SHP77 treated with DMSO at 0.1 percent for 48 hours (cell line): ENCODE results near the gene TFF3.
A peak's percentile ranks its signal among the peaks of the same experiment; 100 is the strongest.

Experiments
- DNase-seq: peaks from one replicate; lab custom pipeline; 2025; lab: John Stamatoyannopoulos, UW

Gene TFF3, protein sequence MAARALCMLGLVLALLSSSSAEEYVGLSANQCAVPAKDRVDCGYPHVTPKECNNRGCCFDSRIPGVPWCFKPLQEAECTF

DNA sequence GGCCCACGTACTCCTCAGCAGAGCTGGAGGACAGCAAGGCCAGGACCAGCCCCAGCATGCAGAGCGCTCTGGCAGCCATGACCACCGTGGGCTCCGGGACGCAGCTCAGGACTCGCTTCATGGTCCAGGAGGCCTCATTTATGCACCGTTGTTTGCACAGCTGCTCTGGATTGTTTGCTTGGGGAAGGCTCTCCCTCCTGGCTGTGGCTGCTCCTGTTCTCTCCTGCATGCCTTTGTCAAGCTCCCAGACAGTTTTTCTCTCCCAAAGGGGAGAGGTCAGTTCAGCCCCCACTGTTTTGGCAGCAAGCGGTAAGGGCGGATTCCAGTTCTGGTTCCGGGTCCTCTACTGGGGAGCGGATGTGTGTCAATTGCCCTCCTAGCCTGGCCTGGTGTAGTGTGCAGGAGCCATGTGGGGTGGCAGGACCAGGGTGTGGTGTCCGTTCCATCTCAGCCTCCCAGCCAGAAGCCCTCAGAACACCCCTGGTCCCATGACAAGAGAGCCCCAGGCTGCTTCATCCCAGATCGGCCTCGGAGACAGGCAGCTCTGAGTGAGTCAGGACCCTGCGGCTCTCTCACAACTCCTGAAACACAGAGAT lies at the start of gene TFF3:
TFF3 (minus strand) TSS at position 114 of the 596 bp plus-strand sequence; CDS start at position 79, 35 bp downstream.
- peak; percentile 96 for DNase-seq

GRCh38 chr21:42364304-42364865 lies 49.2 kb upstream of the TFF3 start:
- DNase-seq = no peak

DNA sequence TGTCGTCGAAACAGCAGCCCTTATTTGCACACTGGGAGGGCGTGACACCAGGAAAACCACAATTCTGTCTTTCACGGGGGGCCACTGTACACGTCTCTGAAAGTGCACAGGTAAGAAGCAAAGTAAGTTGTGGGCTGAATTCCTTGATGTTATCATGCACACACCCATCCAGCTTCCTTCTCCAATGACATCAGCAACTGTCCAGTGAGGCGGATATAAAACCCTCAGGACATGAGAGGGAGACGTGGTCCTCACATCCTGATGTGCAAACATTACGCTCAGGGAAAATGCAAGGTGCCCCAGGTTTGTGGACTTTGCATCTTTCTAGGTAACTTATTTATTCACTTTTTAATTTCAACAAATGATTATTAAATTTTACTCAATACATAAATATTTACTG lies 48.1 kb upstream of the TFF3 start:
- DNase-seq = no peak

GRCh38 chr21:42362700-42363099 lies 47.5 kb upstream of the TFF3 start:
- no peak for DNase-seq

GRCh38 chr21:42362198-42362597 lies 47.0 kb upstream of the TFF3 start:
- DNase-seq = no peak

GRCh38 chr21:42361286-42361685 lies 46.1 kb upstream of the TFF3 start:
- DNase-seq = no peak

DNA sequence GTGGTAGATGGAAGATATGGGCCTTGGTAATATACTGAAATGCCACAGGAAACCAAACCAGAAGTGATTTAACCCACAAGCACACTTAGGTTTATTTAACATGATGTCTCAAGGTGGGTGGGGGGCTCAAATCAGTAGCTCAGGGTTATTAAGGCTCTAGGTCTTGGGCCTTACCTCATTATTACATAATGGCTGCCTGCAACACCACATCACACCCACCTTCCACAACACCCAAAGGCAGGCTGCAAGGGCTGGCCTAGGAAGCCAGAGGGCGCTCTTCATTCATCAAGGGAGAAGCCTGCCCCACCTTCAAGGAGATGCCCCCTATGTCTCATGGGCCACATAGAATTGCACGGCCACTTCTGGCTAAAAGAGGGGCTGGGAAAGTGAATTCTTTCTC lies 45.1 kb upstream of the TFF3 start:
- no peak for DNase-seq

DNA sequence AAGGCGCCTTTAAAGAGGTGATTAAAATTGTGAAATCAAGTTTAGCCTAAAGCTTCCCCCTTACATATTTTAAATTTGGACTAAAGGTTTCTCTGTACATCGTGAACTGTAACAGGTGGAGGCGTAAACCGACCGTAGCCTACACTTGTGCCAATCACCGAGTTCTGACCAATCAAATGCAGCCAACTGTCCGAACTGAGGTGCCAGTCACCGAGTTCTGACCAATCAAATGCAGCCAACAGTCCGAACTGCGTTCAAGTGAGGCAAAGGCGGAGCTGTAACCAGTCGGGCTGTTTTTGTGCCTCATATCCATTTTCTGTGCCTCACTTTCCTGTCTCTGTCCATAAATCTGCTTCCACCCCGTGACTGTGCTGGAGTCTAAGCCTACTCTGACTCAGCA lies 43.7 kb upstream of the TFF3 start:
- DNase-seq = no peak

- DNase-seq = no peak
Observed at GRCh38 chr21:42358261-42358660, 43.1 kb upstream of the TFF3 start.

GRCh38 chr21:42357307-42357706 lies 42.1 kb upstream of the TFF3 start:
- DNase-seq = no peak

GRCh38 chr21:42356650-42357049 lies 41.4 kb upstream of the TFF3 start:
- no peak for DNase-seq

DNA sequence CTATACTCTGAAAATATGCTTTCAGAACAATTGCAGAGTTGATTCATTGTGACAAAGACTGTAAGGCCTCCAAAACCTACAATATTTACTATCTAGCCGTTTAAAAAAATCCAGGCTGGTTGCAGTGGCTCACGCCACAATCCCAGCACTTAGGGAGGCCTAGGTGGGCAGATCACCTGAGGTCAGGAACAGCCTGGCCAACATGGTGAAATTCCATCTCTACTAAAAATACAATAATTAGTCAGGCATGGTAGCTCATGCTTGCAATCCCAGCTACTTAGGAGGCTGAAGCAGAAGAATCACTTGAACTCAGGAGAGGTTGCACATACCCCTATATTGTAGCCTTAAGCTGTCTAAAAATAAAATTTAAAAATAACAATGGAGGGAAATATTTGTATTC lies 40.8 kb upstream of the TFF3 start:
- no peak for DNase-seq

DNA sequence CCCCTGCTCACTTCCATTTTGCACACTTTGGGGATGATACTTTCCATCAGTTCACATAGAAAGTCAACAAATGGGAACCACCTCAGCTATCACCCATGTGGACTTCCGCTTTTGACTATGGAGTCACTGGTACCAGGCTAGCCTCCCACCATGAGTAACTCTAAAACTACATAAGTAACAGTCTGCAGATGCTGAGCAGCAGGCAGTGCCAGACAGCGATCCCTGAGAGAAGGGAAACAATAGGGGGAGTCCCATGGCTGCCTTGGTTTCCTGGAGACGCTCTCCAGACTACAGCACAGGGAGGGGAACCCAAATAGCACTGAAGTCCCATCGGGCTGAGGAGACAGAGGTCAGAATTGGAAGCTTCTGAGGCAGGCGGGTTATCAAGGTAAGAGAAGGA lies 38.4 kb upstream of the TFF3 start:
- DNase-seq = no peak

DNA sequence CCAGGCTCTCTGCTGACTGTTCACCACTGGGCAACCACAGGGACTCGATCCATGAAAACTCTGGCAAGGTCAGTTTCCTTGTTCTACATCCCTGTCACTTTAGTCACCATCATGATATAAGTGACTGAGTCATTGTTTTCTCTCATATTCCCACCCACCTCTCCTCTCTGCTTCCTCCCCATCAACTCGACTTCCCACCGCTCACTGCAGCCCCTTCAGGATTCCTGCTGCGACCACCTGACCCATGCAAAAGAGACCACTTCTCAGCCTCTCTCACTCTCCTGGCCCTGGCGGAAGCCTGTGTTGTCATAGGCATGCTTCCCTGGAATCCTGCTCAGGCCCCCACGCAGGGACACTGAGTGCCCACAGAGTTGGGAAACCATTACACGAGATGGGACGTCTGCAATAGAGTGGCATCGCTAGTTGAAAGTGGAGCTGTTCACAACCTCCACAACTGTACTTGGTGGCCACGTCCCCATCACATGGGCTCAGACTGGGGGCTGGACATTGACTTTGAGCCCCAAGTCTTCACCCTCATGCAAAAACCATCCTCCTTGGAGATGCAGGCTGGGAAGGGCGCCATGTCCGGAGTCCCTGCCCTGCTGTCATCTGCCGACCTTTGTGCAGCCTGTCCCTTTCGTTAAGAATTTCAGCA lies 37.4 kb upstream of the TFF3 start:
- DNase-seq = no peak

GRCh38 chr21:42351626-42352440 lies 36.6 kb upstream of the TFF3 start:
- DNase-seq = no peak

GRCh38 chr21:42350927-42351426 lies 35.8 kb upstream of the TFF3 start, which contains the start of gene TFF2:
TFF2 (minus strand) TSS chr21:42350994; CDS start chr21:42350957, 37 bp downstream.
- DNase-seq = no peak

DNA sequence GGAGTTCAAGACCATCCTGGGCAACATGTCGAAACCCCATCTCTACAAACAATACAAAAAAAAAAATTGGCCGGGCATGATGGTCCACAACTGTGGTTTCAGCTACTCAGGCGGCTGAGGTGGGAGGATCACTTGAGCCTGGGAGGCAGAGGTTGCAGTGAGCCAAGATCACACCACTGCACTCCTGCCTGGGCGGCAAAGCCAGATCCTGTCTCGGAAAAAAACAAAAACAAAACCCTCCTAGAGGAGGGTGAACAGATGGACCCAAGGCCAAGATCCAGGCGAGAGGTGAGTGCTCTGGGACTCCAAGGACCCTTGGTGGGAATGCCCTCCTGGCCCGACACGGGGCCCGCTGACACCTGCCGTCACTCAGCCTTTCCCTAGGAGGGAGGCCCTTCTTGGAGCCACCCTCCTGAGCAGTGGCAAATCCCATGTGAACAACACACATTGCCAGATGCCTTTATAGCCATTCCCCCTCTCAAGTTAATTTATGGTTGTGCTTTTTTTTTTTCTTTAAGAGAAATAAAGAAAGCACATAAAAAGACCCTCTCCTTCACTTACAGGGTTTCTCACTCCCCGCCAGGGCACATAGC lies 35.2 kb upstream of the TFF3 start:
- DNase-seq = no peak

GRCh38 chr21:42349420-42350317 lies 34.5 kb upstream of the TFF3 start:
- DNase-seq = no peak

DNA sequence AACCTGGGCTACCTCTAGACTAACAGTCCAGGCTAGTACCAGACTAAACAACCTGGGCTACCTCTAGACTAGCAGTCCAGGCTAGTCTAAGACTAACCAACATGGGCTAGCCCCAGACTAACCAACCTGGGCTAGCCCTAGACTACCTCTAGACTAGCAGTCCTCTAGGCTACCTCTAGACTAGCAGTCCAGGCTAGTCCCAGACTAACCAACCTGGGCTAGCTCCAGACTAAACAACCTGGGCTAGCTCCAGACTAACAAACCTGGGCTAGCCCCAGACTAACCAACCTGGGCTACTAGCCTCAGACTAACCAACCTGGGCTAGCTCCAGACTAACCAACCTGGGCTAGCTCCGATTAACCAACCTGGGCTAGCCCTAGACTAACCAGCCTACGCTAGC lies 33.6 kb upstream of the TFF3 start:
- no peak for DNase-seq

- no peak for DNase-seq
Observed at GRCh38 chr21:42347601-42348327, 32.6 kb upstream of the TFF3 start.
